Osteoblast (primary cell): ENCODE data around the gene PHYKPL. TPM values are rescaled to one million over a fixed set of nuclear protein-coding genes. Genes with fewer than 3 reads are reported as not detected.

Experiments
- DNase-seq: peaks from one replicate; pipeline ENCODE4 v3.0.0; 2011; ENCODE audit warnings: low spot score, mixed read lengths; ENCODE audit not compliant: insufficient read length; ENCODE audit errors: missing footprints
- H2AFZ ChIP-seq: 2 replicates; pipeline ENCODE4 v1.6.0; 2011; ENCODE audit warnings: mild to moderate bottlenecking, low read length
- H3K27ac ChIP-seq: 2 replicates; pipeline ENCODE4 v1.5.1; 2011; ENCODE audit warnings: mild to moderate bottlenecking, low read depth, low read length, moderate library complexity
- H3K27me3 ChIP-seq: 2 replicates; pipeline ENCODE4 v1.6.0; 2012; ENCODE audit warnings: mild to moderate bottlenecking, control low read depth, inconsistent platforms, low read length, moderate library complexity; ENCODE audit not compliant: insufficient read depth
- H3K36me3 ChIP-seq: 2 replicates; pipeline ENCODE4 v1.5.1; 2011; ENCODE audit warnings: mild to moderate bottlenecking, low read length, control low read depth, moderate library complexity; ENCODE audit not compliant: insufficient read depth
- H3K4me1 ChIP-seq: 2 replicates; pipeline ENCODE4 v1.5.1; 2011; ENCODE audit warnings: mild to moderate bottlenecking, low read length, control low read depth, moderate library complexity; ENCODE audit not compliant: insufficient read depth
- H3K4me2 ChIP-seq: 2 replicates; pipeline ENCODE4 v1.6.0; 2011; ENCODE audit warnings: mild to moderate bottlenecking, low read length; ENCODE audit not compliant: insufficient read depth
- H3K4me3 ChIP-seq: fragments of 200-600 bp; sonication (generic); 3 replicates; pipeline ENCODE4 v1.5.1; 2012; ENCODE audit warnings: mild to moderate bottlenecking, low read length, inconsistent platforms; ENCODE audit not compliant: insufficient read depth
- H3K79me2 ChIP-seq: 2 replicates; pipeline ENCODE4 v1.6.0; 2012; ENCODE audit warnings: mild to moderate bottlenecking, low read length, control low read depth, inconsistent platforms; ENCODE audit not compliant: insufficient read depth
- H3K9me3 ChIP-seq: 2 replicates; pipeline ENCODE4 v1.5.1; 2011; ENCODE audit warnings: low read depth, low read length, control low read depth
- H4K20me1 ChIP-seq: 2 replicates; pipeline ENCODE4 v1.6.0; 2012; ENCODE audit warnings: mild to moderate bottlenecking, low read length, control low read depth; ENCODE audit not compliant: insufficient read depth
- CTCF ChIP-seq: IDR thresholded peaks from 2 replicates; pipeline ENCODE4 v1.5.1; 2011; ENCODE audit warnings: mild to moderate bottlenecking, low read depth, low read length, moderate library complexity; ENCODE audit errors: extremely low read depth
- total RNA-seq: library from RNA; depleted of rRNA; stranded (reverse); fragments of >200 nt; gene quantifications from 2 replicates; pipeline ENCODE4 v1.2.3, GENCODE V29; 2012

PHYKPL gene
- total RNA-seq, 1 donor, result 35.1 TPM

GRCh38 chr5:178215280-178216002 lies 17.2 kb downstream of the PHYKPL start:
- Histone ChIP-seq H3K4me3 (no peak overlapping the region), H3K27ac (no peak overlapping the region), H3K27me3 (no peaks in the 10 kb centered on the region), H3K4me1 (no peaks in the 10 kb centered on the region), H2AFZ (no peak overlapping the region), H3K4me2 (no peak overlapping the region), H3K79me2 (peaks cover 9% of the 10 kb centered on the region), H4K20me1 (peaks cover 29% of the 10 kb centered on the region), H3K36me3 (peaks cover 79% of the 10 kb centered on the region), H3K9me3 (no peaks in the 10 kb centered on the region)
- no peak for TF ChIP-seq CTCF
- DNase-seq, result no peak

- Histone ChIP-seq H3K27ac (no peak overlapping the region), H3K36me3 (peaks cover 90% of the 10 kb centered on the region), H3K9me3 (no peaks in the 10 kb centered on the region), H3K4me1 (no peaks in the 10 kb centered on the region), H3K79me2 (peaks cover 17% of the 10 kb centered on the region), H3K4me2 (no peak overlapping the region), H3K4me3 (no peak overlapping the region), H4K20me1 (peaks cover 41% of the 10 kb centered on the region), H3K27me3 (no peaks in the 10 kb centered on the region), H2AFZ (no peak overlapping the region)
- TF ChIP-seq CTCF, result no peak
- no peak for DNase-seq
These were observed 18.3 kb downstream of the PHYKPL start for GRCh38 chr5:178214160-178214803.

GRCh38 chr5:178213748-178214151 lies 18.9 kb downstream of the PHYKPL start:
- DNase-seq, result no peak
- no peak overlapping the region for H3K27ac ChIP-seq
- TF ChIP-seq CTCF, result no peak
- H2AFZ ChIP-seq, result no peak overlapping the region
- peaks cover 91% of the 10 kb centered on the region for H3K36me3 ChIP-seq
- H3K79me2 ChIP-seq, result peaks cover 22% of the 10 kb centered on the region
- no peaks in the 10 kb centered on the region for H3K9me3 ChIP-seq
- H4K20me1 ChIP-seq, result peaks cover 46% of the 10 kb centered on the region
- no peak overlapping the region for H3K4me3 ChIP-seq
- H3K27me3 ChIP-seq, result no peaks in the 10 kb centered on the region
- no peaks in the 10 kb centered on the region for H3K4me1 ChIP-seq
- no peak overlapping the region for H3K4me2 ChIP-seq

GRCh38 chr5:178213003-178213461 lies 19.6 kb downstream of the PHYKPL start:
- no peak for DNase-seq
- Histone ChIP-seq H3K4me2 (no peak overlapping the region), H2AFZ (no peak overlapping the region), H4K20me1 (peaks cover 53% of the 10 kb centered on the region), H3K4me1 (peaks cover under 1% of the 10 kb centered on the region), H3K4me3 (no peak overlapping the region), H3K27ac (no peak overlapping the region), H3K9me3 (no peaks in the 10 kb centered on the region), H3K36me3 (peaks cover 91% of the 10 kb centered on the region), H3K27me3 (no peaks in the 10 kb centered on the region), H3K79me2 (peaks cover 25% of the 10 kb centered on the region)
- no peak for TF ChIP-seq CTCF
